Cardiac muscle cell (in vitro differentiated cells and primary cell): Measurements from ENCODE around the gene CARHSP1. TPM values are rescaled to one million over a fixed set of nuclear protein-coding genes. Genes with fewer than 3 reads are reported as not detected.

ENCODE experiments used
- DNase-seq, 2 donors: peaks; one replicate each; pipeline versions ENCODE4 v3.0.0 to v3.0.0-alpha.2; 2010 to 2017; ENCODE audit warnings: low read depth in 1 of 2, low spot score in 1 of 2
- H3K27ac ChIP-seq: fragments of 200-600 bp; sonication (generic); 2 replicates; pipeline ENCODE4 v1.5.1; 2016
- H3K27me3 ChIP-seq: fragments of 200-600 bp; sonication (generic); 2 replicates; pipeline ENCODE4 v1.6.0; 2016; ENCODE audit warnings: control low read depth
- H3K36me3 ChIP-seq: fragments of 200-600 bp; sonication (generic); 2 replicates; pipeline ENCODE4 v1.5.1; 2016; ENCODE audit warnings: control low read depth
- H3K4me1 ChIP-seq: fragments of 200-600 bp; sonication (generic); 2 replicates; pipeline ENCODE4 v1.8.1; 2017; ENCODE audit warnings: low read depth, mild to moderate bottlenecking, mixed run types
- H3K4me3 ChIP-seq: fragments of 200-600 bp; sonication (generic); 2 replicates; pipeline ENCODE4 v1.5.1; 2016; ENCODE audit warnings: mild to moderate bottlenecking
- H3K9me3 ChIP-seq: fragments of 200-600 bp; sonication (generic); 2 replicates; pipeline ENCODE4 v1.5.1; 2017; ENCODE audit warnings: low read depth, mild to moderate bottlenecking, control low read depth
- CTCF ChIP-seq: IDR thresholded peaks from 2 replicates; pipeline ENCODE4 v1.5.1; 2012; ENCODE audit warnings: low read depth, mild to moderate bottlenecking, low read length
- polyA plus RNA-seq: library from polyadenylated mRNA; unstranded; fragments of >200 nt; fragmentation: Nextera tagmentation; extraction: Ambion mirVana; gene quantifications from 2 replicates; pipeline ENCODE4 v1.2.1, GENCODE V29; 2016
- total RNA-seq: library from RNA; depleted of rRNA; stranded (reverse); fragments of >200 nt; gene quantifications from 2 replicates; pipeline ENCODE4 v1.2.3, GENCODE V29; 2016

Gene CARHSP1
- total and polyA plus RNA-seq, 2 experiments from 2014 or later = 125 to 165 TPM

- Histone ChIP-seq H3K27me3 (no peaks in the 10 kb centered on the region), H3K4me1 (no peaks in the 10 kb centered on the region), H3K27ac (peak overlapping the region; percentile 23), H3K4me3 (no peak overlapping the region), H3K9me3 (no peaks in the 10 kb centered on the region), H3K36me3 (peaks cover 8% of the 10 kb centered on the region)
- DNase-seq = peak in 1 of 2 donors; percentile 49
- no peak for TF ChIP-seq CTCF
Observed at GRCh38 chr16:8848939-8849391, 19.8 kb downstream of the CARHSP1 start.

GRCh38 chr16:8848231-8848938 lies 20.4 kb downstream of the CARHSP1 start:
- no peak for DNase-seq
- Histone ChIP-seq H3K27me3 (no peaks in the 10 kb centered on the region), H3K4me3 (no peak overlapping the region), H3K9me3 (no peaks in the 10 kb centered on the region), H3K27ac (peak overlapping the region; percentile 23), H3K4me1 (no peaks in the 10 kb centered on the region), H3K36me3 (peaks cover 7% of the 10 kb centered on the region)
- TF ChIP-seq CTCF = no peak

GRCh38 chr16:8847623-8848022 lies 21.2 kb downstream of the CARHSP1 start:
- peaks cover 7% of the 10 kb centered on the region for H3K36me3 ChIP-seq

GRCh38 chr16:8847145-8847544 lies 21.7 kb downstream of the CARHSP1 start:
- H3K4me3 ChIP-seq = no peak overlapping the region
- no peaks in the 10 kb centered on the region for H3K27me3 ChIP-seq
- H3K4me1 ChIP-seq = no peaks in the 10 kb centered on the region
- no peak for TF ChIP-seq CTCF
- H3K9me3 ChIP-seq = no peaks in the 10 kb centered on the region
- H3K27ac ChIP-seq = no peak overlapping the region
- peaks cover 7% of the 10 kb centered on the region for H3K36me3 ChIP-seq
- DNase-seq = no peak

More at GRCh38 chr16:8847623-8848022, 21.2 kb downstream of the CARHSP1 start:
- H3K9me3 ChIP-seq = no peaks in the 10 kb centered on the region
- no peaks in the 10 kb centered on the region for H3K27me3 ChIP-seq
- TF ChIP-seq CTCF = no peak
- no peak overlapping the region for H3K27ac ChIP-seq
- no peaks in the 10 kb centered on the region for H3K4me1 ChIP-seq
- H3K4me3 ChIP-seq = no peak overlapping the region
- no peak for DNase-seq

- Histone ChIP-seq H3K27ac (no peak overlapping the region), H3K36me3 (peaks cover 7% of the 10 kb centered on the region), H3K9me3 (no peaks in the 10 kb centered on the region), H3K4me1 (no peaks in the 10 kb centered on the region), H3K4me3 (no peak overlapping the region), H3K27me3 (no peaks in the 10 kb centered on the region)
- TF ChIP-seq CTCF = no peak
- no peak for DNase-seq
Observed at GRCh38 chr16:8846401-8846932, 22.3 kb downstream of the CARHSP1 start.
